Activated T-helper 17 cell treated with anti-CD3 and anti-CD28 coated beads, Interleukin-2, amount 50 U/mL, for 72 hours (primary cell): ENCODE results near the gene SF3B2. TPM values are rescaled to one million over a fixed set of nuclear protein-coding genes. Genes with fewer than 3 reads are reported as not detected.

ENCODE experiments used
- ATAC-seq: fragments of 150-1000 bp; cut with Tn5 transposase; replicated peaks from 2 replicates; pipeline ENCODE4 v1.10.0; 2021; ENCODE audit warnings: mild to moderate bottlenecking, moderate library complexity
- H3K27ac Mint-ChIP-seq: one replicate; pipeline ENCODE4 v1.8.0; 2022; ENCODE audit warnings: mixed read lengths
- H3K27me3 Mint-ChIP-seq: one replicate; pipeline ENCODE4 v1.8.0; 2022; ENCODE audit warnings: mixed read lengths
- H3K36me3 Mint-ChIP-seq: one replicate; pipeline ENCODE4 v1.8.0; 2022; ENCODE audit warnings: low read depth, mild to moderate bottlenecking, mixed read lengths
- H3K4me1 Mint-ChIP-seq: one replicate; pipeline ENCODE4 v1.8.0; 2022; ENCODE audit warnings: mixed read lengths
- H3K4me3 Mint-ChIP-seq: one replicate; pipeline ENCODE4 v1.8.0; 2022; ENCODE audit warnings: mild to moderate bottlenecking, mixed read lengths
- H3K9me3 Mint-ChIP-seq: one replicate; pipeline ENCODE4 v1.8.0; 2022; ENCODE audit warnings: mixed read lengths
- total RNA-seq, 2 donors: library from RNA; stranded (reverse); gene quantifications; one replicate each; pipeline ENCODE4 v1.2.3, GENCODE V29; 2022

SF3B2 gene
- total RNA-seq, 2 donors from 2014 or later: 201 to 237 TPM

DNA sequence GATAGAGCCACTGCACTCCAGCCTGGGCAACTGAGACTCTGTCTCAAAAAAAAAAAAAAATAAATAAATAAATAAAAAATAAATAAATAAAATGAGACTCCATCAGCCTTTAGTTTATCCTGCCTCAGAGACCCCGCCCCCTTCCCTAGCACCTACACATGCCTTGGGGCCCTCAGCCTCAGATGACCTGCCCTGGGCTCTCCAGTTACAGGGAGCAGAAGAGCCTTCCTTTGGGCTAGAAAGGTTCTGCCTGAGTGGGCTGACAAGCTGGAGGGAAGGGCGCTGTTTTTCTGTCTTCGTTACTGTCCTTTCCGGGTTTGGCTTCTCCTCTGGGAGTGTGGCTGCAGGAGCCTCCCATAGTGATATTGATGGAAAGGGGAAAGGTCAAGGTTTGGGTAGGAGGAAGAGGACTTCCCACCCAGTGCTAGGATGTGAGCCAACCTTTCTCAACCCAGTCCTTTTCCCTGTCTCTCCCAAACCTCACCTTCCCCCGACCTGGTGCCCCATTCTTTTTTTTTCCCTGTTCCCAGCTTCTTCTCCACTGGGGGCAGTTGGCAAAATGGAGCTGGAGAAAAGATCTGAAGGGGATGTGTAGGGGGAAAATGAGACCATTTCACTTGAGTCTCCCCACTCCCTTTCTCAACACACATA lies 1.5 kb upstream of the SF3B2 start:
- no peak for ATAC-seq
- no peaks in the 10 kb centered on the region for H3K9me3 Mint-ChIP-seq
- H3K27ac Mint-ChIP-seq: peak overlapping the region; percentile 100
- H3K4me3 Mint-ChIP-seq: peak overlapping the region; percentile 100
- peaks cover 46% of the 10 kb centered on the region for H3K36me3 Mint-ChIP-seq
- H3K4me1 Mint-ChIP-seq: peaks cover 6% of the 10 kb centered on the region
- no peaks in the 10 kb centered on the region for H3K27me3 Mint-ChIP-seq

DNA sequence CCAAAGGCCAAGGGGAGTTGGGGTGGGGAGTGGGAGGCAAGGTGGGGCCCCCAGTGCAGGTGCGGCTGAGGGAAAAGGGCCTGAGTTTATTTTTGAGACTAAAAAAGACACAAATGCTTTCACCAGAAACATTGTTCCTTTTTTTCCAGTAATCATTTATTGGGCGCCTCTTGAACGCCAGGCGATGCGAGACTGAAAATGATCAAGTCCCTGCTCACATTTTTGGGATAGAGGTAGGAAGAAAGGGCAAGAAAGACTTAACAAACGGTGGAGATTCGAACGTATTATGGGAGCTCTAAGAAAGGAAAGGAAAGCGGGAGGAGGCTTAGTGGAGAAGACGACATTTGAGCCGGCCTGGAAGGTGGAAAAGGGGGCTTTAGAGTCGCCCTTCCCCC lies 796 bp upstream of the SF3B2 start:
- Mint-ChIP-seq H3K4me3 (peak overlapping the region; percentile 100), H3K9me3 (no peaks in the 10 kb centered on the region)
- no peak for ATAC-seq

DNA sequence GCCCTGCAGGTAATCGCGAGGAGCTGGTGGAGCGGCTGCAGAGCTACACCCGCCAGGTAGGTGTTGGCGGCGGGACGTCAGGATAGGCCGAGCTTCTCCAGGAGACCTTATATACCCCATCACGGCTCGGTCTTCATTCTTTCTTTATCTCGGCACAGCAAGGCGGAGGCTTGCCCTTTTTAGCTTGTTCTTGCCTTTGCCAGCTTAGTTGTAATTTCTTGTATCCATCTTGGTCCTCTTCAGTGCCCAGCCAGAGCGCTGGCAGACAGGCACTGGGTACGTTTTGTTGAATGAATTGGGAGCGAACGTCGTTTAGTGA lies 459 bp downstream of the SF3B2 start:
- no peak for ATAC-seq
- Mint-ChIP-seq H3K9me3 (no peaks in the 10 kb centered on the region), H3K4me3 (peak overlapping the region; percentile 100), H3K36me3 (peaks cover 65% of the 10 kb centered on the region), H3K27ac (peak overlapping the region; percentile 100), H3K27me3 (no peaks in the 10 kb centered on the region), H3K4me1 (peaks cover 6% of the 10 kb centered on the region)

More for the DNA sequence above, 796 bp upstream of the SF3B2 start:
- H3K36me3 Mint-ChIP-seq: peaks cover 52% of the 10 kb centered on the region
- no peaks in the 10 kb centered on the region for H3K27me3 Mint-ChIP-seq
- peak overlapping the region; percentile 100 for H3K27ac Mint-ChIP-seq
- peaks cover 6% of the 10 kb centered on the region for H3K4me1 Mint-ChIP-seq

DNA sequence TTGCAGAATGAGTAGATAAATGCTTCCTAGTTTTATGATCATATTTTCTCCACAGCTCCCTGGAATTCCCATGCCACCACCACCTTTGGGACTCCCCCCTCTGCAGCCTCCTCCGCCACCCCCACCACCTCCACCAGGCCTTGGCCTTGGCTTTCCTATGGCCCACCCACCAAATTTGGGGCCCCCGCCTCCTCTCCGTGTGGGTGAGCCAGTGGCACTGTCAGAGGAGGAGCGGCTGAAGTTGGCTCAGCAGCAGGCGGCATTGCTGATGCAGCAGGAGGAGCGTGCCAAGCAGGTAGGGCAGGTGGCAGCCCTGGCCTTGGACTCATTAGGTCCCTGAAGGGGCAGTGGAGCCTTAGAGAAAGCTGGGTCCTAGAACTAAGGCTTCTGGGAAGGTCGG lies 2.9 kb downstream of the SF3B2 start:
- ATAC-seq: no peak
- Mint-ChIP-seq H3K4me1 (peaks cover 9% of the 10 kb centered on the region), H3K27ac (no peak overlapping the region), H3K27me3 (no peaks in the 10 kb centered on the region), H3K9me3 (no peaks in the 10 kb centered on the region), H3K4me3 (peak overlapping the region; percentile 100), H3K36me3 (peaks cover 89% of the 10 kb centered on the region)

DNA sequence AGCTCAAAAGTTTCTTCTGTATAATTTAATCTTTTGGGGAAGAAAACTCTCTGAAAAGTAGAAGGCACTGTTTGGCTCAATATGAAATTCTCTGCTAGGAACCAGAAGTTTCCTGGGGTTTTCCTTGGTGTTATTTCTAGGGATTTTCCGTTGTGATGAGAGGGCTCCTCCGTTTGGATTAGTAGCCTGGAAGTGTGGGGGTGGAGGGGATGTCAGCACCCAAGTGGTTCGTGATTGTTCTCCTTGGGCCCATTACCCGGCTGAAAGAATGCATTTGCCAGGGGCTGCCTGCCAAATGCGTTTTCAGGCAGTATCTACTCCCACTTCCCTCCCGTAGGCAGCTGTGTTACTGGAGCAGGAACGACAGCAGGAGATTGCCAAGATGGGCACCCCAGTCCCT lies 4.3 kb downstream of the SF3B2 start:
- H3K4me3 Mint-ChIP-seq: no peak overlapping the region
- ATAC-seq: no peak
- H3K4me1 Mint-ChIP-seq: peaks cover 15% of the 10 kb centered on the region
- H3K27me3 Mint-ChIP-seq: no peaks in the 10 kb centered on the region
- peaks cover 100% of the 10 kb centered on the region for H3K36me3 Mint-ChIP-seq
- no peaks in the 10 kb centered on the region for H3K9me3 Mint-ChIP-seq
- H3K27ac Mint-ChIP-seq: no peak overlapping the region

DNA sequence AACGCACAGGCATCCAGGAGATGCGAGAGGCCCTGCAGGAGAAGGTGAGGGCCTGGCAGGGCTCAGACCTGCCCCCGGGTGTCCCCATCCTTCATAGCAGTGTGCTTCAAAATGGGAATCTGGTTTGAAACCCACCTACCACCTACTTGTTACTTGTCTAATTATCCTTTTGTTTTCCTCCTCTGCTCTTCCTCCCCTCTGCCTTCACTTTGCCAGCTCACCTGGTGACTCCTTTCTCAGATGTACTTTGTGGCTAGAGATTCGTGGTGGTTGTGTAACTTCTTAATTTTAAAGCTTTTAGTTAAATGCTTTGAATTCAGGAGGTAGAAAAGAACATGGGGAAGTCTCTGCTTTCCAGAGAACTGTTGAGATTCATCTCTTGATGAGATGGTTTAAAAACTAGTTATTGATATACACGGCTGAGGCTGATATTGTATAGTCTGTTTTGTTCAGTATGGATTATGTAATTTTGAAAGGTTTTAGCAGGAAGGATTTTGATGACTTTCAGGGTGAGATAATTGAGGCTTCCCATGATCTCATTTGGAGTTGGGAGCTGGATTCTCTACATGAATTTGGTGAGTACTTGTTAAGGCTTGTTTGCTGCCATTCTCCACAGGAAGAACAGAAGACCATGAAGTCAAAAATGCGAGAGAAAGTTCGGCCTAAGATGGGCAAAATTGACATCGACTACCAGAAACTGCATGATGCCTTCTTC lies 8.0 kb downstream of the SF3B2 start:
- ATAC-seq: no peak
- Mint-ChIP-seq H3K36me3 (peaks cover 100% of the 10 kb centered on the region), H3K27ac (peak overlapping the region; percentile 91), H3K9me3 (no peaks in the 10 kb centered on the region), H3K27me3 (no peaks in the 10 kb centered on the region), H3K4me3 (peak overlapping the region; percentile 58), H3K4me1 (peaks cover 31% of the 10 kb centered on the region)

DNA sequence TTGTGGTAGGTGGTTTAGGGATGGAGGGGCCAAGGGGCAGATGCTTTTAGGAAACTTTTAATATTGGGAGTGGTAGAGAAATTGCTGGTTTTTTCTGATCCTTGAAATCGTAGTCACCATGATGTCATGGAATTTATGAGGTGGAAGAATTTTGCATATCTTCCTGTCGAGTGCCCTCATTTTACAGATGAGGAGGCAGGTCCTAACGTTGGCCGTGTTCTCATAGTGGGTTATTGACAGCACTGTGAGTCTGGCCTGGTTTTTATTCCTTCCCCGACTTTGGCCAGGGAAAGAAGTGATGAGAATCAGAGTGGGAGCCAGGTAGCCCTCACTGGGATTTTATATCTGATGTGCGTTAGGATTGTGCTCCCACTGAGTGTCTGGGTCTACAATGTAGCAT lies 9.1 kb downstream of the SF3B2 start:
- Mint-ChIP-seq H3K9me3 (no peaks in the 10 kb centered on the region), H3K4me3 (peak overlapping the region; percentile 58), H3K36me3 (peaks cover 100% of the 10 kb centered on the region), H3K27ac (peak overlapping the region; percentile 91), H3K4me1 (peaks cover 33% of the 10 kb centered on the region), H3K27me3 (no peaks in the 10 kb centered on the region)
- peak; percentile 73 for ATAC-seq

DNA sequence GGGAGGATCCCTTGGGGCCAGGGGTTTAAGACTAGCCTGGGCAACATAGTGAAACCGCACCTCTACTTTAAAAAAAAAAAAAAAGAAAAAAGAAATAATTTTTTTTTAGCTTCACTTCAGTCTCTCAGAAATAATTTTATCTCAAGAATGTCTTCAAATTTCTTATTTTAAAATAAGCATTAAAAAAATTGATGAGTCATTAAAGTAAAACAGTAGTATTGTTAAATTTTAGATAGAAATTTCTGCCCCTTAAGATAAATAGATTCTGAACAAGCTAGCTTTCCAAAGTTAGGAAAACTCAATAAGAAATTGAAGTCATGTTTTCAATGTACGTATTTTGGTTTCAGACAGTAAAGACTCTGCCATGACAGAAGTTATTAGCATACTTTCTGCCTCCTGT lies 10.2 kb downstream of the SF3B2 start:
- H3K9me3 Mint-ChIP-seq: no peaks in the 10 kb centered on the region
- no peak for ATAC-seq
- peak overlapping the region; percentile 19 for H3K4me3 Mint-ChIP-seq
- H3K36me3 Mint-ChIP-seq: peaks cover 100% of the 10 kb centered on the region
- no peaks in the 10 kb centered on the region for H3K27me3 Mint-ChIP-seq
- peaks cover 43% of the 10 kb centered on the region for H3K4me1 Mint-ChIP-seq
- H3K27ac Mint-ChIP-seq: peak overlapping the region; percentile 72

DNA sequence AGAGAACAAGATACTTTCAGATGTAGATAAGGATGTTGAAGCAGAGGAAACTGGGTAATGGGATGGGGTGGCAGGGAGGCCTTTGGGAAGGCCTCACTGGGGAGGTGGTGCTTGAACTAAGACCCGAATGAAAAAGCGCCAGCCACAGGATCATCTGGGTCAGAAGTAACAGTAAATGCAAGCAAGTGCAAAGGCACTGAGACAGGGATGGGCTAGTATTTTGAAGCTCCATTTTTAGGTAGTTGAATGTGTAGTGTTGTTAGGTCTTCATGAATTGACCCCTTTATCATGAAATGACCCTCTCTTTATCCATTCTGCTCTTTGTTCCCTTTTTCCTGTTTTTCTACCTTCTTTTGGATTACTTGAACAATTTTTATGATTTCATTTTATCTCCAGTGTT lies 11.7 kb downstream of the SF3B2 start:
- Mint-ChIP-seq H3K4me1 (peaks cover 55% of the 10 kb centered on the region), H3K27me3 (no peaks in the 10 kb centered on the region), H3K9me3 (no peaks in the 10 kb centered on the region), H3K27ac (peak overlapping the region; percentile 72), H3K36me3 (peaks cover 100% of the 10 kb centered on the region), H3K4me3 (no peak overlapping the region)
- no peak for ATAC-seq

DNA sequence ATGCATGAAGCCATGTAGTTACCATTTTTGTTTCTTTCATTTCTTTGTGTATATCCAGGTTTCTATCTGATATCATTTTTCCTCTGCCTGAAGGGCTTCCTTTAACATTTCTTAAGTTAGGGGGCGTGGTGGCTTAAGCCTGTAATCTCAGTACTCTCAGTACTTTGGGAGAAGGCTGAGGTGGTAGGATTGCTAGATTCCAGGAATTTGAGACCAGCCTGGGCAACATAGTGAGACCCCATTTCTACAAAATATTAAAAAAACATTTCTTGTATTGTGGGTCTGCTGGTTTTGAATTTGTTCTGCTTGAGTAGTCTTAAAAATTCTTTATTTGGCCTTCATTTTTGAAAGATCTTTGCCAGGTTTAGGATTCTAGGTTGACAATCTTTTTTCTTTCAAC lies 12.4 kb downstream of the SF3B2 start:
- Mint-ChIP-seq H3K4me1 (peaks cover 62% of the 10 kb centered on the region), H3K36me3 (peaks cover 100% of the 10 kb centered on the region), H3K9me3 (no peaks in the 10 kb centered on the region), H3K4me3 (no peak overlapping the region), H3K27ac (peak overlapping the region; percentile 72), H3K27me3 (no peaks in the 10 kb centered on the region)
- no peak for ATAC-seq

DNA sequence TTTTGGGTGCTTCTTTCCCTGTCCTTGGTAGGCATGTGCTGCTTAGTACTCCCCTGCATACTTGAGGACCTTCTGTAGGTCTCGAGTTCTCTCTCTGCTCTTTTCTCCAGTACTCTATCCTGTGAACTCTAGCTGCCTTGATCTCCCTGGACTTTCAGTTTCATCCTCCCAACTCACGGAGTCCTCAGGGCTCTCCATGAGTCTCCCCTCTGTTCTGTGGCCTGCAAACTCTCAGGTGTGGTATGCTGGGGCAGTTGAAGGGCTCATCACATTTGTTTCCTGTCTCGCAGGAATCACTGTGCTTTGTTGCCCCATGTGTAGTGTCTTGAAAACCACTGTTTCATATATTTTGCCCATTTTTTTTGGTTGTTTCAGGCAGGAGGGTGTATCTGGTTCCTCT lies 14.6 kb downstream of the SF3B2 start:
- H3K36me3 Mint-ChIP-seq: peaks cover 90% of the 10 kb centered on the region
- peak overlapping the region; percentile 9 for H3K4me3 Mint-ChIP-seq
- H3K4me1 Mint-ChIP-seq: peaks cover 45% of the 10 kb centered on the region
- no peak for ATAC-seq
- no peaks in the 10 kb centered on the region for H3K27me3 Mint-ChIP-seq
- H3K9me3 Mint-ChIP-seq: no peaks in the 10 kb centered on the region
- H3K27ac Mint-ChIP-seq: peak overlapping the region; percentile 85

DNA sequence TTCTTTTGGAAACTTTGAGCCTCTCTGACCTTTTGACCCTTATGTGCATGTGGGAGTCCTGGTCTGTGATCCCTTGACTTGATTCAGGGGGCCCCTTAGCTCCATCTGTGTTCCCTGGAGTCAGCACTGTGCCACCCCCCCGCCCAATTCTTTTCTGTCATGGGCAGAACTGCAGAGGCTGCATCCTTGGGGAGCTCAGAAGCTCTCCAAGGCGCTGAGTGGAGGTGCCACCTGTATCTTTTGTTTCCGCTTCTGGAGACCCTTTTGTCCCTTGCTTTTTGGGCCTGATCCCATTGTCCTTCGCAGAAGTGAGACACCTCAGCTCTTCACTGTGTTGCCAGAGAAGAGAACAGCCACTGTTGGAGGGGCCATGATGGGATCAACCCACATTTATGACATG lies 15.5 kb downstream of the SF3B2 start:
- H3K36me3 Mint-ChIP-seq: peaks cover 90% of the 10 kb centered on the region
- no peak for ATAC-seq
- H3K9me3 Mint-ChIP-seq: no peaks in the 10 kb centered on the region
- peak overlapping the region; percentile 94 for H3K4me3 Mint-ChIP-seq
- H3K27me3 Mint-ChIP-seq: no peaks in the 10 kb centered on the region
- no peak overlapping the region for H3K27ac Mint-ChIP-seq
- H3K4me1 Mint-ChIP-seq: peaks cover 52% of the 10 kb centered on the region

DNA sequence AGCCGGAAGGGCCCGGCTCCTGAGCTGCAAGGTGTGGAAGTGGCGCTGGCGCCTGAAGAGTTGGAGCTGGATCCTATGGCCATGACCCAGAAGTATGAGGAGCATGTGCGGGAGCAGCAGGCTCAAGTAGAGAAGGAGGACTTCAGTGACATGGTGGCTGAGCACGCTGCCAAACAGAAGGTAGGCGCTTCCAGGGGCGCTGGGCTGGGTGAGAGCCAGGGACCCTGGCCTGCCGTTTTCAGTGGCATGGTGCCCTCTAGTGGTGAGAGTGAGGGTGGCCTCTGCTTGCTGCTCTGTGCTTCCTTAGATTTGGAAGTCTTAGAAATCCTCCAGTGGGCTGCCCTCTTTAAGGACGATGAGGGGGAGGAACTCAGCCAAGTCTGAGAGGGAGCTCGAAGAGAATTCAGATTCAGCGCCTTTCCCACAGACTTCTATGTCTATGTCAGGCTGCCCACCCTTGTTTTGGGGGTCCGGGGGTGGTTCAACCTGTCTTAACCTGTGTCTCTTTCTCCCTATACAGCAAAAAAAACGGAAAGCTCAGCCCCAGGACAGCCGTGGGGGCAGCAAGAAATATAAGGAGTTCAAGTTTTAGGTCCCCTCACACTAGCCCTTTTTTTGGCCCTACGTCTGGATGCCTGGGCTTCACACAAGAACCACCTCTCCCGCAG lies 16.1 kb downstream of the SF3B2 start:
- ATAC-seq: peak; percentile 39

DNA sequence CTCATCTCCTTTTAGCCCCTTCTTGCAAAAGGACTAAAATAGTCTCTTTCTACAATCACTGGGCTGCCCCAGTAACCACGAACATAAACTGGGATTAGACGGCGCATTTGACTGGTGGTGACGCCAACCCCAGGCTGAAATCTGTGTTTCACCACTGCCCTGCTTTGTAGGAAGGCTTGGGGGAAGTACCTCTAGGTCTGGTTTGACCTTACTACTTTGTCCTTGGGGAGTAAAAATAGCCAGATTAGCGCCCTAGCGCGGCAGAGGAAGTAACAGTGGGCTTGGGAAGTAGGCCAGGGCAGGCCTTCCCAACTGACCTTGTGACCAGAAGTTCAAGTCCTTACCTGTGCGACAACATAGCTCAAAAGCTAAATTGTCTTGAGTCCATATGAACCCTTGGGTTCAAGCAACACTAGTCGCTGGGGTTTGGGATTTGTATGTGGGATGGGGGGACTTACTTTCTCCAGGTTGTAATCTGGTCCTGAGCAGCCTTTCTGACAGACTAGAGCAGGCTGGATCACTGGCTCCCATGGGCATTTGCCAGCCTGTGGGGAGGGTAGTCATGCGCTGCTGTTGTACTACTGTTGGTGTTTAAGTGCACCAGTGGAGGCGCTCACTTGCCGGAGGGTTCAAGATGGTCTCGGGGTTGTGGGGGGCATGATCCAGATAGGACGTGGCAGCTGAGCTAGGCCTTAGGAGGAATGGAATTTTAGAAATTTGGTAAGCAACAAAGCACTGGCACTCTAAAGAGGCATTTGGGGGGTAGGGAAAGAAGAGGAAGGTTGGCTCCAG lies 17.0 kb downstream of the SF3B2 start:
- H3K36me3 Mint-ChIP-seq: peaks cover 90% of the 10 kb centered on the region
- H3K4me1 Mint-ChIP-seq: peaks cover 51% of the 10 kb centered on the region
- H3K4me3 Mint-ChIP-seq: peak overlapping the region; percentile 94
- no peaks in the 10 kb centered on the region for H3K27me3 Mint-ChIP-seq
- ATAC-seq: peak; percentile 64
- H3K9me3 Mint-ChIP-seq: no peaks in the 10 kb centered on the region
- peak overlapping the region; percentile 98 for H3K27ac Mint-ChIP-seq

More for the DNA sequence above, 16.1 kb downstream of the SF3B2 start:
- H3K4me3 Mint-ChIP-seq: peak overlapping the region; percentile 94
- H3K36me3 Mint-ChIP-seq: peaks cover 90% of the 10 kb centered on the region
- no peaks in the 10 kb centered on the region for H3K27me3 Mint-ChIP-seq
- peak overlapping the region; percentile 98 for H3K27ac Mint-ChIP-seq
- H3K9me3 Mint-ChIP-seq: no peaks in the 10 kb centered on the region
- peaks cover 52% of the 10 kb centered on the region for H3K4me1 Mint-ChIP-seq
